DOHH2 (cell line): Measurements from ENCODE around the gene SCIN.

ENCODE experiments used
- H3F3A ChIP-seq: fragments of 200-600 bp; sonication (generic), shearing (Covaris generic); 2 replicates; pipeline ENCODE4 v1.6.0; 2016; ENCODE audit warnings: antibody characterized with exemption, mild to moderate bottlenecking; ENCODE audit not compliant: control insufficient read depth, insufficient read depth
- H3K27ac ChIP-seq: fragments of 200-600 bp; sonication (generic); 2 replicates; pipeline ENCODE4 v1.5.1; 2014; ENCODE audit warnings: low read depth, mild to moderate bottlenecking, low read length, moderate library complexity
- H3K27me3 ChIP-seq: fragments of 200-600 bp; sonication (generic); 2 replicates; pipeline ENCODE4 v1.6.1; 2014; ENCODE audit warnings: mild to moderate bottlenecking, low read length, mixed read lengths; ENCODE audit not compliant: control insufficient read depth
- H3K36me3 ChIP-seq: fragments of 200-600 bp; sonication (generic); 2 replicates; pipeline ENCODE4 v1.6.1; 2014; ENCODE audit warnings: mild to moderate bottlenecking, low read length, moderate library complexity, mixed read lengths; ENCODE audit not compliant: control insufficient read depth
- H3K4me1 ChIP-seq: fragments of 200-600 bp; sonication (generic); 2 replicates; pipeline ENCODE4 v1.6.1; 2014; ENCODE audit warnings: mild to moderate bottlenecking, low read length, mixed read lengths; ENCODE audit not compliant: control insufficient read depth
- H3K4me2 ChIP-seq: fragments of 200-600 bp; sonication (generic); 2 replicates; pipeline ENCODE4 v1.6.0; 2014; ENCODE audit warnings: mild to moderate bottlenecking, low read length, moderate library complexity
- H3K4me3 ChIP-seq: fragments of 200-600 bp; sonication (generic); 2 replicates; pipeline ENCODE4 v1.5.1; 2014; ENCODE audit warnings: mild to moderate bottlenecking, low read length, mixed read lengths
- H3K79me2 ChIP-seq: fragments of 200-600 bp; sonication (generic); 2 replicates; pipeline ENCODE4 v1.6.1; 2014; ENCODE audit warnings: mild to moderate bottlenecking, low read length, mixed read lengths; ENCODE audit not compliant: control insufficient read depth
- H3K9me2 ChIP-seq: fragments of 200-600 bp; sonication (generic); replicated peaks from 2 replicates; pipeline ENCODE4 v1.6.1; 2014; ENCODE audit warnings: mild to moderate bottlenecking, low read length, mixed read lengths; ENCODE audit not compliant: control insufficient read depth
- H3K9me3 ChIP-seq: fragments of 200-600 bp; sonication (generic); 2 replicates; pipeline ENCODE4 v1.6.1; 2014; ENCODE audit warnings: antibody characterized with exemption, low read length, mixed read lengths; ENCODE audit not compliant: control insufficient read depth, insufficient read depth
- H4K20me1 ChIP-seq: fragments of 200-600 bp; sonication (generic); 2 replicates; pipeline ENCODE4 v1.6.0; 2014; ENCODE audit warnings: low read depth, mild to moderate bottlenecking, antibody characterized with exemption, low read length, moderate library complexity; ENCODE audit not compliant: control insufficient read depth, insufficient read depth
- EZH2phosphoT487 ChIP-seq: fragments of 200-600 bp; sonication (generic); IDR thresholded peaks from 2 replicates; pipeline ENCODE4 v1.6.1; 2017; ENCODE audit warnings: borderline replicate concordance, mild to moderate bottlenecking, antibody characterized with exemption, low read length, moderate library complexity, mixed read lengths
- TF ChIP-seq, protein P1 (sequence below): fragments of 200-600 bp; sonication (generic); IDR thresholded peaks from one replicate; pipeline ENCODE4 v1.5.1; 2014; ENCODE audit warnings: antibody characterized with exemption, mild to moderate bottlenecking, low read depth, low read length; ENCODE audit not compliant: poor library complexity, severe bottlenecking

The SCIN gene

GRCh38 chr7:12703881-12704280 lies 133.4 kb downstream of the SCIN start:
- no peaks in the 10 kb centered on the region for H3F3A ChIP-seq
- H3K4me3 ChIP-seq: no peak overlapping the region
- H3K4me1 ChIP-seq: no peaks in the 10 kb centered on the region
- H3K79me2 ChIP-seq: no peaks in the 10 kb centered on the region
- H3K4me2 ChIP-seq: no peak overlapping the region
- TF ChIP-seq, protein P1, sequence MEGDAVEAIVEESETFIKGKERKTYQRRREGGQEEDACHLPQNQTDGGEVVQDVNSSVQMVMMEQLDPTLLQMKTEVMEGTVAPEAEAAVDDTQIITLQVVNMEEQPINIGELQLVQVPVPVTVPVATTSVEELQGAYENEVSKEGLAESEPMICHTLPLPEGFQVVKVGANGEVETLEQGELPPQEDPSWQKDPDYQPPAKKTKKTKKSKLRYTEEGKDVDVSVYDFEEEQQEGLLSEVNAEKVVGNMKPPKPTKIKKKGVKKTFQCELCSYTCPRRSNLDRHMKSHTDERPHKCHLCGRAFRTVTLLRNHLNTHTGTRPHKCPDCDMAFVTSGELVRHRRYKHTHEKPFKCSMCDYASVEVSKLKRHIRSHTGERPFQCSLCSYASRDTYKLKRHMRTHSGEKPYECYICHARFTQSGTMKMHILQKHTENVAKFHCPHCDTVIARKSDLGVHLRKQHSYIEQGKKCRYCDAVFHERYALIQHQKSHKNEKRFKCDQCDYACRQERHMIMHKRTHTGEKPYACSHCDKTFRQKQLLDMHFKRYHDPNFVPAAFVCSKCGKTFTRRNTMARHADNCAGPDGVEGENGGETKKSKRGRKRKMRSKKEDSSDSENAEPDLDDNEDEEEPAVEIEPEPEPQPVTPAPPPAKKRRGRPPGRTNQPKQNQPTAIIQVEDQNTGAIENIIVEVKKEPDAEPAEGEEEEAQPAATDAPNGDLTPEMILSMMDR: no peak
- TF ChIP-seq EZH2phosphoT487: no peak
- no peaks in the 10 kb centered on the region for H3K9me2 ChIP-seq
- H3K9me3 ChIP-seq: peaks cover 9% of the 10 kb centered on the region; the same call in 1 of the 2 replicates
- no peaks in the 10 kb centered on the region for H3K27me3 ChIP-seq
- no peak overlapping the region for H3K27ac ChIP-seq
- H3K36me3 ChIP-seq: no peaks in the 10 kb centered on the region
- H4K20me1 ChIP-seq: no peaks in the 10 kb centered on the region

GRCh38 chr7:12705878-12706277 lies 135.4 kb downstream of the SCIN start:
- Histone ChIP-seq H3F3A (no peaks in the 10 kb centered on the region), H3K27ac (no peak overlapping the region), H4K20me1 (no peaks in the 10 kb centered on the region), H3K79me2 (no peaks in the 10 kb centered on the region), H3K9me2 (no peaks in the 10 kb centered on the region), H3K4me2 (no peak overlapping the region), H3K4me1 (no peaks in the 10 kb centered on the region), H3K9me3 (0 out of 2 replicates have a peak, but pooled peaks cover 2% of the 10 kb centered on the region), H3K4me3 (no peak overlapping the region), H3K36me3 (no peaks in the 10 kb centered on the region), H3K27me3 (no peaks in the 10 kb centered on the region)
- TF ChIP-seq, protein P1: no peak
- no peak for TF ChIP-seq EZH2phosphoT487

DNA sequence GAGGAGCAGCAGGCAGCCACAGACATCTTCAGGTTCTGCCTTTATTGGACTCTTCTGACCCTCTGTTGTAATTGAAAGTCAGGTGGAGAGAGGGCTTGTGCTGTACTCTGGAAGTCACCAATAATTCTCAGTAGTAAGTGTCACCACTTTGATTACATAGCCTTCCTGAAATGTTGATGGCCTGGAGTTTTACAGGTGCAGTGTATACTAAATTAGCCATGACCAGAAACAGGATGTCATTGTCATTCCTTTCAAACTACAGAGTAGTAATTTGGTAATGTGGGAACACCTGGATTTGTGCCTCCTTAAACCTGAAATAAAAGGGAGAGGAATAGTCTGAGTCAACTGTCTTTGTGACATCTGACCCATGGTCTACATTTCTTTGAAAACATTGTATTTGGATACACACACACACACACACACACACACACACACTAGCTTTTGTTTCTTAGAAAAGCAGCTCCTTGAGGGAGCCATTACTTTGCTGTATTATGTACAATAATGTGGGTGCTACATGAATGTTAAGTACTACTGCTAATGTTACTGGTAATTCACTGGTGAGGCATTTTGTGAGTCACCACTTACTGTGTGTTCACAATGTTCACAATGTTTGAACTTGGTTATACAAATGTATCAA lies 136.5 kb downstream of the SCIN start:
- Histone ChIP-seq H3K4me2 (no peak overlapping the region), H3K27ac (no peak overlapping the region), H3F3A (no peaks in the 10 kb centered on the region), H3K4me1 (no peaks in the 10 kb centered on the region), H3K9me3 (no peaks in the 10 kb centered on the region), H3K36me3 (no peaks in the 10 kb centered on the region), H3K9me2 (no peaks in the 10 kb centered on the region), H3K27me3 (no peaks in the 10 kb centered on the region), H3K79me2 (no peaks in the 10 kb centered on the region), H3K4me3 (no peak overlapping the region), H4K20me1 (no peaks in the 10 kb centered on the region)
- no peak for TF ChIP-seq EZH2phosphoT487
- TF ChIP-seq, protein P1: no peak

DNA sequence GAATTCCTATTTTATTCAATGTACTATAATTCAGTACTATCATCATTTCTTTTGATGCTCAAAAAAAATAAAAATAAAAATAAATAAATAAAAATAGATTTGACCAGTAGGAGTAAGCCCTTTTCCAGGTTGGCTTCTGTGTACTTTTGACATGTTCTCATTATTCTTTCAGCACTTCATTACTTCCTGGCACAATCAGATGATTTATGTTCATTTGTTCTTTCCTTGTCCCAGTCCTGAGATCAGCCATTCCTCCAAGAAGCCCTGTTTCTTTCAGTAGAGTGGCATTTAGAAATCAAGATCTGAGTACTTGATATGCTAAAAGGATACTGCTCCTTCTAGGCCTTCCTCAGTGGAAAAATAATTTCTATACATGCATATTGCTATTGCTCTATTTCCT lies 137.8 kb downstream of the SCIN start:
- Histone ChIP-seq H4K20me1 (no peaks in the 10 kb centered on the region), H3K4me1 (no peaks in the 10 kb centered on the region), H3K36me3 (no peaks in the 10 kb centered on the region), H3K9me2 (no peaks in the 10 kb centered on the region), H3K27ac (no peak overlapping the region), H3K27me3 (no peaks in the 10 kb centered on the region), H3K4me2 (no peak overlapping the region), H3F3A (no peaks in the 10 kb centered on the region), H3K79me2 (no peaks in the 10 kb centered on the region), H3K4me3 (no peak overlapping the region), H3K9me3 (no peaks in the 10 kb centered on the region)
- TF ChIP-seq, protein P1: no peak
- TF ChIP-seq EZH2phosphoT487: no peak
